ENCODE results near the gene ARID3C.

ARID3C gene

GRCh38 chr9:34665381-34666250, 36.8 kb upstream of the ARID3C start:
- peak; percentile 97 for DNase-seq (ENCODE audit: low read depth)
- TF ChIP-seq CTCF (conservative IDR thresholded peaks at IDR 0.05; ENCODE audit: low read depth, low read length) = no peak
- H3K4me3 ChIP-seq (ENCODE audit: low read depth, low read length) = peak overlapping the region; percentile 72

GRCh38 chr9:34665067-34665380, 36.2 kb upstream of the ARID3C start:
- no peak for TF ChIP-seq CTCF (conservative IDR thresholded peaks at IDR 0.05; ENCODE audit: low read depth, low read length)
- peak overlapping the region; percentile 72 for H3K4me3 ChIP-seq (ENCODE audit: low read depth, low read length)

GRCh38 chr9:34664281-34665066, 35.6 kb upstream of the ARID3C start:
- DNase-seq (ENCODE audit: low read depth) = peak; percentile 80
- peak overlapping the region; percentile 72 for H3K4me3 ChIP-seq (ENCODE audit: low read depth, low read length)
- TF ChIP-seq CTCF (conservative IDR thresholded peaks at IDR 0.05; ENCODE audit: low read depth, low read length) = peak; percentile 89

More at GRCh38 chr9:34665067-34665380, 36.2 kb upstream of the ARID3C start:
- DNase-seq (ENCODE audit: low read depth) = no peak

DNA sequence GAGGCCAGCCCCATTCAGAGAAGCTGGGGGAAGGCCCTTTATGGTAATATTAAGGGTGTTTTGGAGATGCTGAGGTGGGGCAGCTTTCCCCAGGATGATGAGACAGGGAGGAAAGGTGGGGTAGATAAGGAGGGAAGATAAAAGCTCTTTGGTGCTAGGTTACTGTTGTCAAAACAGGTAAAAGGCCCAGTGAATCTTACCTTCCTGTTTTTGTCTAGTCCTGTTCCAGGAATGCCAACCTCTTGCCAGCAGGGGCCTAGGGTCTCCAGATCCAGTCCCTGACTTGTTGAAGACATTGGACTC, 34.4 kb upstream of the ARID3C start:
- no peak for TF ChIP-seq CTCF (conservative IDR thresholded peaks at IDR 0.05; ENCODE audit: low read depth, low read length)
- no peak overlapping the region for H3K4me3 ChIP-seq (ENCODE audit: low read depth, low read length)
- no peak for DNase-seq (ENCODE audit: low read depth)

DNA sequence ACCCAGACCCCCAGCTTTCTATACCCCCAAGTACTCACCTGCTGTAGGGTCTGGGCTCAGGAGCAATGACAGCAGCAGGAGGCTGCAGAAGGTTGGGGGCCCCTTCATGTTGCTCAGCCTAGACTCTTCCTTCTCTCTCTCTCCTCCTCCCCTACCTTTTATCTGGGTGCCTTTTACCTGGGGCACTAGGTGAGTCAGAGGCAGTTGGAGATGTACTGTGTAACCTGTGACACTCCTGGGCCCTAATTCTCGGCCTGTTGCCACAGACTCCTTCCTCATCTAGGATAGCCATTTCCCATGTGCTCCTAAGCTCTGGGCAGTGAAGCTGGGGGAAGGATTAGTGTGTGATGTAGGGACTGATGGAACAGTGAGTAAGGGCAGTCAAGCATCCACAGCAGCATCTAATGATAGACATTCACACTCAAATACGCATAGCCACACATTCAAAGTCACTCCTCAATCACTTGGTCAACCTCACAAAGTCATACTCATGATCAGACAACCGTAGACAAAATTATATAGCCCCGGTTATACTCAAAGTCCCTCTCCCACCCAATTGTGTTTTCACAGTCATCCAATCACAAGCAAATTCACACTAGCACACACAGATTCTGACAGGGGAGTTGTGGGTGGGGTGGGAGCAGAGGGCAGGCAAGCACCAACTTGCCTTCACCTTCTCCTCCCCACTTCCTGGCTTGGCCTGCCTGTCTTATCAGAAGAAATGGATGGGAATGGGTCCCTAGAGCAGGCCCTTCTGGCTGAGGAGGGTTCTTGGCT, 33.8 kb upstream of the ARID3C start, which contains the start of gene CCL27:
CCL27 (minus strand) TSS at position 132 of the 777 bp plus-strand sequence; CDS start at position 108, 24 bp downstream.
- no peak for DNase-seq (ENCODE audit: low read depth)
- TF ChIP-seq CTCF (conservative IDR thresholded peaks at IDR 0.05; ENCODE audit: low read depth, low read length) = no peak
- no peak within 1 kb of the TSS for H3K4me3 ChIP-seq (ENCODE audit: low read depth, low read length)

- TF ChIP-seq CTCF (conservative IDR thresholded peaks at IDR 0.05; ENCODE audit: low read depth, low read length) = no peak
- H3K4me3 ChIP-seq (ENCODE audit: low read depth, low read length) = no peak overlapping the region
- DNase-seq (ENCODE audit: low read depth) = no peak
These were observed 30.9 kb upstream of the ARID3C start for GRCh38 chr9:34659592-34660253.

Data from choroid plexus epithelial cell (primary cell).